Caco-2 (cell line): ENCODE results near the gene ZNRF3. TPM values are rescaled to one million over a fixed set of nuclear protein-coding genes. Genes with fewer than 3 reads are reported as not detected.
A peak's percentile ranks its signal among the peaks of the same experiment; 100 is the strongest.
"Not testable (repeated sequence)": the region's sequence is repeated elsewhere in the genome, so short reads cannot be mapped to it uniquely, and the experiment has no call there.

Experiments used
- BruUV-seq: library from RNA; stranded (reverse); fragments of 400-500 nt; replicated peaks from 2 replicates; lab custom pipeline; 2021; lab: Mats Ljungman, UMichigan
- CTCF ChIA-PET: fragments of 300-600 bp; sonication (Branson Sonifier 250); formaldehyde crosslinking; loops from one replicate; lab custom pipeline; 2022; ENCODE audit warnings: antibody characterized with exemption; lab: Charles Lee
- POLR2A ChIA-PET: fragments of 300-600 bp; sonication (Branson Sonifier 250); formaldehyde crosslinking; loops from one replicate; lab custom pipeline; 2022; ENCODE audit warnings: antibody characterized with exemption; lab: Charles Lee
- DNase-seq, 2 experiments: peaks; one replicate each; pipeline versions ENCODE4 v3.0.0 to v3.0.0-alpha.2; 2020 to 2022
- H3K27me3 ChIP-seq: replicated peaks from 2 replicates; pipeline ENCODE4 v1.6.0; 2011; ENCODE audit warnings: low read length; ENCODE audit not compliant: control insufficient read depth, insufficient read depth
- H3K36me3 ChIP-seq: 2 replicates; pipeline ENCODE4 v1.5.1; 2011; ENCODE audit warnings: low read length; ENCODE audit not compliant: control insufficient read depth, insufficient read depth
- H3K4me1 ChIP-seq: fragments of 250-450 bp; sonication (Bioruptor Pico); 2 replicates; pipeline ENCODE4 v1.5.1; 2020; ENCODE audit warnings: mild to moderate bottlenecking
- H3K4me3 ChIP-seq: 2 replicates; pipeline ENCODE4 v1.5.1; 2011; ENCODE audit warnings: low read depth, mild to moderate bottlenecking, control low read depth, low read length
- H3K9me3 ChIP-seq: fragments of 250-450 bp; sonication (Bioruptor Pico); 2 replicates; pipeline ENCODE4 v1.5.1; 2020; ENCODE audit warnings: mild to moderate bottlenecking, moderate library complexity
- H3K27ac Mint-ChIP-seq: one replicate; pipeline ENCODE4 v1.8.0; 2022; ENCODE audit warnings: mixed read lengths; ENCODE audit not compliant: unreplicated experiment
- H3K27me3 Mint-ChIP-seq: one replicate; pipeline ENCODE4 v1.8.0; 2022; ENCODE audit warnings: mixed read lengths; ENCODE audit not compliant: insufficient read depth, unreplicated experiment
- H3K36me3 Mint-ChIP-seq: one replicate; pipeline ENCODE4 v1.8.0; 2022; ENCODE audit warnings: mild to moderate bottlenecking, mixed read lengths; ENCODE audit not compliant: insufficient read depth, unreplicated experiment
- H3K4me1 Mint-ChIP-seq: one replicate; pipeline ENCODE4 v1.8.0; 2022; ENCODE audit warnings: low read depth, mixed read lengths; ENCODE audit not compliant: unreplicated experiment
- H3K4me3 Mint-ChIP-seq: one replicate; pipeline ENCODE4 v1.8.0; 2022; ENCODE audit warnings: mild to moderate bottlenecking, moderate library complexity, mixed read lengths; ENCODE audit not compliant: unreplicated experiment
- H3K9me3 Mint-ChIP-seq: one replicate; pipeline ENCODE4 v1.8.0; 2022; ENCODE audit warnings: mixed read lengths; ENCODE audit not compliant: unreplicated experiment
- CTCF ChIP-seq, 2 experiments: fragments of 200-600 bp in 1 of 2; IDR thresholded peaks; 1 replicate in 1 of 2; 2 replicates in 1 of 2; pipeline versions ENCODE4 v1.5.1 to v1.8.0; 2011 to 2022; ENCODE audit warnings: antibody characterized with exemption in 1 of 2, control low read depth in 1 of 2, inconsistent platforms in 1 of 2, low read depth in 1 of 2, low read length in 1 of 2, mild to moderate bottlenecking in 1 of 2, moderate library complexity in 1 of 2; ENCODE audit not compliant: insufficient read depth in 1 of 2, severe bottlenecking in 1 of 2, unreplicated experiment in 1 of 2
- intact Hi-C: fragments of 100-400 bp; cut with micrococcal nuclease; formaldehyde crosslinking; loops from one replicate; pipeline ENCODE4 v1.10.0; 2022; ENCODE audit not compliant: unreplicated experiment
- total RNA-seq: library from RNA; stranded (reverse); gene quantifications from 2 replicates; pipeline ENCODE4 v1.2.3, GENCODE V29; 2022

The ZNRF3 gene
- total RNA-seq, 1 experiment from 2014 or later: 41.1 TPM

- Mint-ChIP-seq H3K27ac (no peak overlapping the region), H3K4me1 (peaks cover 16% of the 10 kb centered on the region), H3K36me3 (peaks cover 7% of the 10 kb centered on the region), H3K4me3 (no peak overlapping the region), H3K27me3 (no peaks in the 10 kb centered on the region), H3K9me3 (no peaks in the 10 kb centered on the region)
- no peaks in the 10 kb centered on the region for H3K27me3 ChIP-seq
- no TSS peak for BruUV-seq
- H3K36me3 ChIP-seq: no peaks in the 10 kb centered on the region; the same call in 1 of the 2 replicates
- TF ChIP-seq CTCF (IDR thresholded peaks at IDR 0.05; ENCODE audit: insufficient read depth in 1 of 2, low read depth in 1 of 2, low read length in 1 of 2, severe bottlenecking in 1 of 2, unreplicated experiment in 1 of 2): no peak
- no peaks in the 10 kb centered on the region for H3K9me3 ChIP-seq
- no peak overlapping the region for H3K4me3 ChIP-seq
- ChIA-PET POLR2A (no interaction called here), CTCF (interaction anchor here (0.6 kb wide), 2 partner anchors 74 to 245 kb away, joined by 4 read pairs; no protein-coding TSS in a partner anchor)
- intact Hi-C loops: no loop called here
- H3K4me1 ChIP-seq: peaks cover 18% of the 10 kb centered on the region
- DNase-seq: peak in 1 of 2 experiments; percentile 38
Measured at GRCh38 chr22:29080106-29080975, 197.0 kb downstream of the ZNRF3 start.

- TF ChIP-seq CTCF (IDR thresholded peaks at IDR 0.05; ENCODE audit: insufficient read depth in 1 of 2, low read depth in 1 of 2, low read length in 1 of 2, severe bottlenecking in 1 of 2, unreplicated experiment in 1 of 2): no peak
- no peak overlapping the region for H3K4me3 Mint-ChIP-seq
- ChIA-PET POLR2A (no interaction called here), CTCF (no interaction called here)
- Histone ChIP-seq H3K4me1 (peaks cover 5% of the 10 kb centered on the region), H3K4me3 (no peak overlapping the region), H3K27me3 (no peaks in the 10 kb centered on the region), H3K36me3 (no peaks in the 10 kb centered on the region; the same call in 1 of the 2 replicates), H3K9me3 (no peaks in the 10 kb centered on the region)
- peaks cover 6% of the 10 kb centered on the region for H3K4me1 Mint-ChIP-seq
- no peaks in the 10 kb centered on the region for H3K27me3 Mint-ChIP-seq
- no peaks in the 10 kb centered on the region for H3K9me3 Mint-ChIP-seq
- H3K27ac Mint-ChIP-seq: no peak overlapping the region
- intact Hi-C loops: no loop called here
- no TSS peak for BruUV-seq
- DNase-seq: no peak
- H3K36me3 Mint-ChIP-seq: peaks cover 7% of the 10 kb centered on the region
Measured at GRCh38 chr22:29081517-29082236, 198.3 kb downstream of the ZNRF3 start.

GRCh38 chr22:29082826-29083545, 199.6 kb downstream of the ZNRF3 start:
- H3K4me1 Mint-ChIP-seq: peaks cover 6% of the 10 kb centered on the region
- no peaks in the 10 kb centered on the region for H3K27me3 Mint-ChIP-seq
- no TSS peak for BruUV-seq
- intact Hi-C loops: no loop called here
- TF ChIP-seq CTCF (IDR thresholded peaks at IDR 0.05; ENCODE audit: insufficient read depth in 1 of 2, low read depth in 1 of 2, low read length in 1 of 2, severe bottlenecking in 1 of 2, unreplicated experiment in 1 of 2): no peak
- H3K4me3 Mint-ChIP-seq: no peak overlapping the region
- Histone ChIP-seq H3K4me3 (no peak overlapping the region), H3K27me3 (no peaks in the 10 kb centered on the region), H3K36me3 (no peaks in the 10 kb centered on the region; the same call in 1 of the 2 replicates), H3K4me1 (peaks cover 5% of the 10 kb centered on the region; the same call in 1 of the 2 replicates), H3K9me3 (no peaks in the 10 kb centered on the region)
- no peaks in the 10 kb centered on the region for H3K9me3 Mint-ChIP-seq
- no peak for DNase-seq
- H3K27ac Mint-ChIP-seq: no peak overlapping the region
- H3K36me3 Mint-ChIP-seq: peaks cover 7% of the 10 kb centered on the region
- ChIA-PET POLR2A (no interaction called here), CTCF (no interaction called here)

GRCh38 chr22:29083576-29083932, 200.2 kb downstream of the ZNRF3 start:
- H3K4me3 ChIP-seq, H3K27me3 Mint-ChIP-seq, intact Hi-C loops, H3K4me3 Mint-ChIP-seq, CTCF ChIA-PET, H3K4me1 ChIP-seq, DNase-seq, H3K9me3 Mint-ChIP-seq, BruUV-seq, H3K9me3 ChIP-seq, H3K36me3 Mint-ChIP-seq, H3K36me3 ChIP-seq, H3K27me3 ChIP-seq, H3K4me1 Mint-ChIP-seq, POLR2A ChIA-PET, H3K27ac Mint-ChIP-seq: not testable (repeated sequence)
